WTC11 (cell line): Measurements from ENCODE around the gene OXLD1. TPM values are rescaled to one million over a fixed set of nuclear protein-coding genes. Genes with fewer than 3 reads are reported as not detected.

ENCODE experiments used
- ATAC-seq: fragments of 200-7000 bp; cut with Tn5 transposase; 2 replicates; pipeline ENCODE4 v1.10.0; 2021; ENCODE audit warnings: mild to moderate bottlenecking, moderate library complexity
- CTCF ChIA-PET: fragments of 300-600 bp; sonication (Branson Sonifier 250); formaldehyde crosslinking; loops from one replicate; lab custom pipeline; 2021; ENCODE audit warnings: antibody characterized with exemption; lab: Charles Lee
- POLR2A ChIA-PET: fragments of 350-600 bp; sonication (Branson Sonifier 250); formaldehyde crosslinking; loops from one replicate; lab custom pipeline; 2021; ENCODE audit warnings: antibody characterized with exemption; lab: Charles Lee
- DNase-seq: peaks from one replicate; pipeline ENCODE4 v3.0.0; 2021; ENCODE audit warnings: low spot score
- H3K27ac Mint-ChIP-seq: 2 replicates; pipeline ENCODE4 v1.8.0; 2021; ENCODE audit warnings: mixed read lengths
- H3K27me3 Mint-ChIP-seq: 2 replicates; pipeline ENCODE4 v1.8.0; 2021; ENCODE audit warnings: low read depth, mild to moderate bottlenecking, moderate library complexity, mixed read lengths
- H3K36me3 Mint-ChIP-seq: 2 replicates; pipeline ENCODE4 v1.8.0; 2021; ENCODE audit warnings: mixed read lengths
- H3K4me1 Mint-ChIP-seq: 2 replicates; pipeline ENCODE4 v1.8.0; 2022; ENCODE audit warnings: mixed read lengths
- H3K4me3 Mint-ChIP-seq: 2 replicates; pipeline ENCODE4 v1.8.0; 2021; ENCODE audit warnings: mild to moderate bottlenecking, moderate library complexity, mixed read lengths
- H3K9me3 Mint-ChIP-seq: 2 replicates; pipeline ENCODE4 v1.8.0; 2021; ENCODE audit warnings: mixed read lengths
- CBFB ChIP-seq: sonication (generic); formaldehyde crosslinking; IDR thresholded peaks from 2 replicates; pipeline ENCODE4 v1.8.1; 2022; ENCODE audit warnings: mild to moderate bottlenecking, low read depth, missing genetic modification reagents
- CREB1 ChIP-seq: sonication (generic); formaldehyde crosslinking; IDR thresholded peaks from 2 replicates; pipeline ENCODE4 v1.8.0; 2023; ENCODE audit warnings: mild to moderate bottlenecking, missing genetic modification reagents
- ELF4 ChIP-seq: sonication (generic); formaldehyde crosslinking; IDR thresholded peaks from 2 replicates; pipeline ENCODE4 v1.8.1; 2022; ENCODE audit warnings: low read depth, mild to moderate bottlenecking, moderate library complexity, missing genetic modification reagents
- ESRRA ChIP-seq: sonication (generic); formaldehyde crosslinking; IDR thresholded peaks from 2 replicates; pipeline ENCODE4 v1.8.1; 2022; ENCODE audit warnings: mild to moderate bottlenecking, missing genetic modification reagents, borderline replicate concordance
- GTF2I ChIP-seq: fragments of 250-450 bp; sonication (Bioruptor Pico); conservative IDR thresholded peaks from 2 replicates; pipeline ENCODE4 v1.4.0; 2021; ENCODE audit warnings: mild to moderate bottlenecking
- JUN ChIP-seq: sonication (generic); formaldehyde crosslinking; IDR thresholded peaks from 2 replicates; pipeline ENCODE4 v1.8.0; 2023; ENCODE audit warnings: mild to moderate bottlenecking, missing genetic modification reagents
- MXD4 ChIP-seq: fragments of 250-450 bp; sonication (Bioruptor Pico); IDR thresholded peaks from 2 replicates; pipeline ENCODE4 v1.8.0; 2021; ENCODE audit warnings: mild to moderate bottlenecking, moderate library complexity, borderline replicate concordance
- OVOL2 ChIP-seq: fragments of 250-450 bp; sonication (Bioruptor Pico); IDR thresholded peaks from 2 replicates; pipeline ENCODE4 v1.9.0; 2021; ENCODE audit warnings: mild to moderate bottlenecking, borderline replicate concordance
- SOX15 ChIP-seq: fragments of 250-450 bp; sonication (Bioruptor Pico); IDR thresholded peaks from 2 replicates; pipeline ENCODE4 v1.9.0; 2021; ENCODE audit warnings: mild to moderate bottlenecking
- ZNF232 ChIP-seq: sonication (generic); formaldehyde crosslinking; IDR thresholded peaks from 2 replicates; pipeline ENCODE4 v1.8.0; 2022; ENCODE audit warnings: mild to moderate bottlenecking, missing genetic modification reagents
- total RNA-seq: library from RNA; stranded (reverse); gene quantifications from 3 replicates; pipeline ENCODE4 v1.2.3, GENCODE V29; 2021
- TF ChIP-seq, protein P1 (sequence below): sonication (generic); formaldehyde crosslinking; IDR thresholded peaks from 2 replicates; pipeline ENCODE4 v1.8.1; 2022; ENCODE audit warnings: mild to moderate bottlenecking, missing genetic modification reagents, moderate library complexity, borderline replicate concordance
- TF ChIP-seq, protein P2 (sequence below): fragments of 250-450 bp; sonication (Bioruptor Pico); IDR thresholded peaks from 2 replicates; pipeline ENCODE4 v2.1.2; 2022; ENCODE audit warnings: mild to moderate bottlenecking, moderate library complexity
- TF ChIP-seq, protein P3 (sequence below): sonication (generic); formaldehyde crosslinking; IDR thresholded peaks from 2 replicates; pipeline ENCODE4 v1.8.1; 2023; ENCODE audit warnings: mild to moderate bottlenecking, moderate library complexity, missing genetic modification reagents
- TF ChIP-seq, protein P4 (sequence below): fragments of 250-450 bp; sonication (Bioruptor Pico); IDR thresholded peaks from 2 replicates; pipeline ENCODE4 v1.9.0; 2021; ENCODE audit warnings: moderate library complexity, mild to moderate bottlenecking, inconsistent platforms, borderline replicate concordance
- TF ChIP-seq, protein P5 (sequence below): fragments of 250-450 bp; sonication (Bioruptor Pico); IDR thresholded peaks from 2 replicates; pipeline ENCODE4 v1.8.0; 2021; ENCODE audit warnings: mild to moderate bottlenecking
- TF ChIP-seq, protein P6 (sequence below): sonication (generic); formaldehyde crosslinking; IDR thresholded peaks from 2 replicates; pipeline ENCODE4 v1.8.0; 2022; ENCODE audit warnings: missing genetic modification reagents
- TF ChIP-seq, protein P7 (sequence below): sonication (generic); formaldehyde crosslinking; IDR thresholded peaks from 2 replicates; pipeline ENCODE4 v1.8.0; 2022; ENCODE audit warnings: mild to moderate bottlenecking, missing genetic modification reagents

OXLD1 gene
- total RNA-seq, 1 experiment from 2014 or later, result 49.6 TPM

DNA sequence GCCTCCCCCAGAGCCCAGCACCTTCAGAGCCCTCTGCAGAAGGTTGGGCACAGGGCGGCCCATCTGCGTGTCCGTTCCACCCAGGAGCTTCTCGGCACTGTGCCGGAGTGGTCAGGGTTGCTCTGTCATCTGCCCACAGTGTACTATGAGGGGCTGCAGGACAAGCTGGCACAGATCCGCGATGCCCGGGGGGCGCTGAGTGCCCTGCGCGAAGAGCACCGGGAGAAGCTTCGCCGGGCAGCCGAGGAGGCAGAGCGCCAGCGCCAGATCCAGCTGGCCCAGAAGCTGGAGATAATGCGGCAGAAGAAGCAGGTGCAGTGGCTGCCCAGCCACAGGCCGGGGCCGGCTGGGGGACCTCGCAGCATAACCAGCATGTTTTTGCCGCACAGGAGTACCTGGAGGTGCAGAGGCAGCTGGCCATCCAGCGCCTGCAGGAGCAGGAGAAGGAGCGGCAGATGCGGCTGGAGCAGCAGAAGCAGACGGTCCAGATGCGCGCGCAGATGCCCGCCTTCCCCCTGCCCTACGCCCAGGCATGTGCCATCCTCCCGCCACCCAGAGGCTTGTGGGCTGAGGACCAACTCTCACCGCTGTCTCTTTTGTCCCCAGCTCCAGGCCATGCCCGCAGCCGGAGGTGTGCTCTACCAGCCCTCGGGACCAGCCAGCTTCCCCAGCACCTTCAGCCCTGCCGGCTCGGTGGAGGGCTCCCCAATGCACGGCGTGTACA is 30.0 kb upstream of the OXLD1 start:
- H3K27me3 Mint-ChIP-seq, result no peaks in the 10 kb centered on the region
- no peaks in the 10 kb centered on the region for H3K9me3 Mint-ChIP-seq
- ChIA-PET CTCF (interaction anchor here (0.6 to 1.8 kb wide), 2 partner anchors 15 to 21 kb away, joined by 5 to 9 read pairs; no protein-coding TSS in a partner anchor), POLR2A (no interaction called here)
- no peak for TF ChIP-seq JUN (CRISPR knock-in tag)
- TF ChIP-seq, protein P1, sequence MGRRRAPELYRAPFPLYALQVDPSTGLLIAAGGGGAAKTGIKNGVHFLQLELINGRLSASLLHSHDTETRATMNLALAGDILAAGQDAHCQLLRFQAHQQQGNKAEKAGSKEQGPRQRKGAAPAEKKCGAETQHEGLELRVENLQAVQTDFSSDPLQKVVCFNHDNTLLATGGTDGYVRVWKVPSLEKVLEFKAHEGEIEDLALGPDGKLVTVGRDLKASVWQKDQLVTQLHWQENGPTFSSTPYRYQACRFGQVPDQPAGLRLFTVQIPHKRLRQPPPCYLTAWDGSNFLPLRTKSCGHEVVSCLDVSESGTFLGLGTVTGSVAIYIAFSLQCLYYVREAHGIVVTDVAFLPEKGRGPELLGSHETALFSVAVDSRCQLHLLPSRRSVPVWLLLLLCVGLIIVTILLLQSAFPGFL (CRISPR knock-in tag), result no peak
- TF ChIP-seq, protein P2, sequence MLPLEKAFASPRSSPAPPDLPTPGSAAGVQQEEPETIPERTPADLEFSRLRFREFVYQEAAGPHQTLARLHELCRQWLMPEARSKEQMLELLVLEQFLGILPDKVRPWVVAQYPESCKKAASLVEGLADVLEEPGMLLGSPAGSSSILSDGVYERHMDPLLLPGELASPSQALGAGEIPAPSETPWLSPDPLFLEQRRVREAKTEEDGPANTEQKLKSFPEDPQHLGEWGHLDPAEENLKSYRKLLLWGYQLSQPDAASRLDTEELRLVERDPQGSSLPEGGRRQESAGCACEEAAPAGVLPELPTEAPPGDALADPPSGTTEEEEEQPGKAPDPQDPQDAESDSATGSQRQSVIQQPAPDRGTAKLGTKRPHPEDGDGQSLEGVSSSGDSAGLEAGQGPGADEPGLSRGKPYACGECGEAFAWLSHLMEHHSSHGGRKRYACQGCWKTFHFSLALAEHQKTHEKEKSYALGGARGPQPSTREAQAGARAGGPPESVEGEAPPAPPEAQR (CRISPR knock-in tag), result no peak
- no peak for TF ChIP-seq ZNF232 (CRISPR knock-in tag)
- no peak for TF ChIP-seq CREB1 (CRISPR knock-in tag)
- TF ChIP-seq, protein P3, sequence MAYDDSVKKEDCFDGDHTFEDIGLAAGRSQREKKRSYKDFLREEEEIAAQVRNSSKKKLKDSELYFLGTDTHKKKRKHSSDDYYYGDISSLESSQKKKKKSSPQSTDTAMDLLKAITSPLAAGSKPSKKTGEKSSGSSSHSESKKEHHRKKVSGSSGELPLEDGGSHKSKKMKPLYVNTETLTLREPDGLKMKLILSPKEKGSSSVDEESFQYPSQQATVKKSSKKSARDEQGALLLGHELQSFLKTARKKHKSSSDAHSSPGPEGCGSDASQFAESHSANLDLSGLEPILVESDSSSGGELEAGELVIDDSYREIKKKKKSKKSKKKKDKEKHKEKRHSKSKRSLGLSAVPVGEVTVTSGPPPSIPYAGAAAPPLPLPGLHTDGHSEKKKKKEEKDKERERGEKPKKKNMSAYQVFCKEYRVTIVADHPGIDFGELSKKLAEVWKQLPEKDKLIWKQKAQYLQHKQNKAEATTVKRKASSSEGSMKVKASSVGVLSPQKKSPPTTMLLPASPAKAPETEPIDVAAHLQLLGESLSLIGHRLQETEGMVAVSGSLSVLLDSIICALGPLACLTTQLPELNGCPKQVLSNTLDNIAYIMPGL (CRISPR knock-in tag), result no peak
- DNase-seq (no peak), ATAC-seq (no peak)
- H3K36me3 Mint-ChIP-seq, result peaks cover 36% of the 10 kb centered on the region
- no peak overlapping the region for H3K27ac Mint-ChIP-seq
- H3K4me3 Mint-ChIP-seq, result no peak overlapping the region
- H3K4me1 Mint-ChIP-seq, result peaks cover 4% of the 10 kb centered on the region; the same call in 1 of the 2 replicates

DNA sequence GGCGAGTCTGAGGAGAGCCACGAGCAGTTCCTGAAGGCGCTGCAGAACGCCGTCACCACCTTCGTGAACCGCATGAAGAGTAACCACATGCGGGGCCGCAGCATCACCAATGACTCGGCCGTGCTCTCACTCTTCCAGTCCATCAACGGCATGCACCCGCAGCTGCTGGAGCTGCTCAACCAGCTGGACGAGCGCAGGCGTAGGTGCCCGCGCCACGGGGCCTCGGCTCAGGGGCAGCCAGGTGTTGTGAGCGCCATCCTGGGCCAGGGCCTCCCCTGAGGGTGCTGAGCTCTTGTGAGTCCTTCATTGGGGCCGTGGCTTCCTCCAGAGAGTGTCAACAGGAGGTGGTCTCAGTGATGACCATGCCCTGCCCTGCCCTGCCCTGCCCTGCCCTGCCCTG is 29.4 kb upstream of the OXLD1 start:
- Mint-ChIP-seq H3K4me3 (no peak overlapping the region), H3K27me3 (no peaks in the 10 kb centered on the region), H3K27ac (no peak overlapping the region), H3K36me3 (peaks cover 34% of the 10 kb centered on the region), H3K4me1 (peaks cover under 1% of the 10 kb centered on the region; the same call in 1 of the 2 replicates), H3K9me3 (no peaks in the 10 kb centered on the region)
- ChIA-PET CTCF (interaction anchor here (1.8 kb wide), 1 partner anchor 20 kb away, joined by 9 read pairs; no protein-coding TSS in a partner anchor), POLR2A (no interaction called here)
- DNase-seq (no peak), ATAC-seq (no peak)
- no peak for TF ChIP-seq CBFB (CRISPR knock-in tag)
- TF ChIP-seq, protein P4, sequence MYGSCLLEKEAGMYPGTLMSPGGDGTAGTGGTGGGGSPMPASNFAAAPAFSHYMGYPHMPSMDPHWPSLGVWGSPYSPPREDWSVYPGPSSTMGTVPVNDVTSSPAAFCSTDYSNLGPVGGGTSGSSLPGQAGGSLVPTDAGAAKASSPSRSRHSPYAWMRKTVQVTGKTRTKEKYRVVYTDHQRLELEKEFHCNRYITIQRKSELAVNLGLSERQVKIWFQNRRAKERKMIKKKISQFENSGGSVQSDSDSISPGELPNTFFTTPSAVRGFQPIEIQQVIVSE, result no peak
- no peak for TF ChIP-seq ESRRA (CRISPR knock-in tag)
- no peak for TF ChIP-seq ELF4 (CRISPR knock-in tag)
- no peak for TF ChIP-seq MXD4 (CRISPR knock-in tag)
- TF ChIP-seq OVOL2 (CRISPR knock-in tag), result no peak
- TF ChIP-seq SOX15 (CRISPR knock-in tag), result no peak
- TF ChIP-seq, protein P5, sequence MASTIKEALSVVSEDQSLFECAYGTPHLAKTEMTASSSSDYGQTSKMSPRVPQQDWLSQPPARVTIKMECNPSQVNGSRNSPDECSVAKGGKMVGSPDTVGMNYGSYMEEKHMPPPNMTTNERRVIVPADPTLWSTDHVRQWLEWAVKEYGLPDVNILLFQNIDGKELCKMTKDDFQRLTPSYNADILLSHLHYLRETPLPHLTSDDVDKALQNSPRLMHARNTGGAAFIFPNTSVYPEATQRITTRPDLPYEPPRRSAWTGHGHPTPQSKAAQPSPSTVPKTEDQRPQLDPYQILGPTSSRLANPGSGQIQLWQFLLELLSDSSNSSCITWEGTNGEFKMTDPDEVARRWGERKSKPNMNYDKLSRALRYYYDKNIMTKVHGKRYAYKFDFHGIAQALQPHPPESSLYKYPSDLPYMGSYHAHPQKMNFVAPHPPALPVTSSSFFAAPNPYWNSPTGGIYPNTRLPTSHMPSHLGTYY (CRISPR knock-in tag), result no peak
- no peak for TF ChIP-seq JUN (CRISPR knock-in tag)
- TF ChIP-seq, protein P6, sequence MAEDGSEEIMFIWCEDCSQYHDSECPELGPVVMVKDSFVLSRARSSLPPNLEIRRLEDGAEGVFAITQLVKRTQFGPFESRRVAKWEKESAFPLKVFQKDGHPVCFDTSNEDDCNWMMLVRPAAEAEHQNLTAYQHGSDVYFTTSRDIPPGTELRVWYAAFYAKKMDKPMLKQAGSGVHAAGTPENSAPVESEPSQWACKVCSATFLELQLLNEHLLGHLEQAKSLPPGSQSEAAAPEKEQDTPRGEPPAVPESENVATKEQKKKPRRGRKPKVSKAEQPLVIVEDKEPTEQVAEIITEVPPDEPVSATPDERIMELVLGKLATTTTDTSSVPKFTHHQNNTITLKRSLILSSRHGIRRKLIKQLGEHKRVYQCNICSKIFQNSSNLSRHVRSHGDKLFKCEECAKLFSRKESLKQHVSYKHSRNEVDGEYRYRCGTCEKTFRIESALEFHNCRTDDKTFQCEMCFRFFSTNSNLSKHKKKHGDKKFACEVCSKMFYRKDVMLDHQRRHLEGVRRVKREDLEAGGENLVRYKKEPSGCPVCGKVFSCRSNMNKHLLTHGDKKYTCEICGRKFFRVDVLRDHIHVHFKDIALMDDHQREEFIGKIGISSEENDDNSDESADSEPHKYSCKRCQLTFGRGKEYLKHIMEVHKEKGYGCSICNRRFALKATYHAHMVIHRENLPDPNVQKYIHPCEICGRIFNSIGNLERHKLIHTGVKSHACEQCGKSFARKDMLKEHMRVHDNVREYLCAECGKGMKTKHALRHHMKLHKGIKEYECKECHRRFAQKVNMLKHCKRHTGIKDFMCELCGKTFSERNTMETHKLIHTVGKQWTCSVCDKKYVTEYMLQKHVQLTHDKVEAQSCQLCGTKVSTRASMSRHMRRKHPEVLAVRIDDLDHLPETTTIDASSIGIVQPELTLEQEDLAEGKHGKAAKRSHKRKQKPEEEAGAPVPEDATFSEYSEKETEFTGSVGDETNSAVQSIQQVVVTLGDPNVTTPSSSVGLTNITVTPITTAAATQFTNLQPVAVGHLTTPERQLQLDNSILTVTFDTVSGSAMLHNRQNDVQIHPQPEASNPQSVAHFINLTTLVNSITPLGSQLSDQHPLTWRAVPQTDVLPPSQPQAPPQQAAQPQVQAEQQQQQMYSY (CRISPR knock-in tag), result no peak
- TF ChIP-seq GTF2I (CRISPR knock-in tag), result no peak
- TF ChIP-seq, protein P7, sequence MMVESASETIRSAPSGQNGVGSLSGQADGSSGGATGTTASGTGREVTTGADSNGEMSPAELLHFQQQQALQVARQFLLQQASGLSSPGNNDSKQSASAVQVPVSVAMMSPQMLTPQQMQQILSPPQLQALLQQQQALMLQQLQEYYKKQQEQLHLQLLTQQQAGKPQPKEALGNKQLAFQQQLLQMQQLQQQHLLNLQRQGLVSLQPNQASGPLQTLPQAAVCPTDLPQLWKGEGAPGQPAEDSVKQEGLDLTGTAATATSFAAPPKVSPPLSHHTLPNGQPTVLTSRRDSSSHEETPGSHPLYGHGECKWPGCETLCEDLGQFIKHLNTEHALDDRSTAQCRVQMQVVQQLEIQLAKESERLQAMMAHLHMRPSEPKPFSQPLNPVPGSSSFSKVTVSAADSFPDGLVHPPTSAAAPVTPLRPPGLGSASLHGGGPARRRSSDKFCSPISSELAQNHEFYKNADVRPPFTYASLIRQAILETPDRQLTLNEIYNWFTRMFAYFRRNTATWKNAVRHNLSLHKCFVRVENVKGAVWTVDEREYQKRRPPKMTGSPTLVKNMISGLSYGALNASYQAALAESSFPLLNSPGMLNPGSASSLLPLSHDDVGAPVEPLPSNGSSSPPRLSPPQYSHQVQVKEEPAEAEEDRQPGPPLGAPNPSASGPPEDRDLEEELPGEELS (CRISPR knock-in tag), result no peak
